CD14-positive monocyte (primary cell): Measurements from ENCODE around the gene TRIM41. TPM values are rescaled to one million over a fixed set of nuclear protein-coding genes. Genes with fewer than 3 reads are reported as not detected.

Experiments used
- DNase-seq, 3 donors: peaks; one replicate each; pipeline ENCODE4 v3.0.0-alpha.2; 2011 to 2022
- H2AFZ ChIP-seq: 2 replicates; pipeline ENCODE4 v1.6.0; 2012; ENCODE audit warnings: mild to moderate bottlenecking, low read depth, low read length, inconsistent platforms; ENCODE audit not compliant: insufficient read depth, poor library complexity, severe bottlenecking
- H3K27ac ChIP-seq, 2 donors: 1 replicate in 1 of 2; 2 replicates in 1 of 2; pipeline ENCODE4 v1.5.1; 2012 to 2013; ENCODE audit warnings: low read length in 2 of 2, control low read depth in 1 of 2, inconsistent platforms in 1 of 2, low read depth in 1 of 2, mild to moderate bottlenecking in 1 of 2
- H3K27me3 ChIP-seq, 2 donors: one replicate each; pipeline versions ENCODE4 v1.6.0 to v1.6.1; 2011 to 2013; ENCODE audit warnings: low read length in 2 of 2; ENCODE audit not compliant: control insufficient read depth in 2 of 2, insufficient read depth in 2 of 2
- H3K36me3 ChIP-seq, 2 donors: replicated peaks in 1 of 2; 1 replicate in 1 of 2; 2 replicates in 1 of 2; pipeline versions ENCODE4 v1.5.1 to v1.6.1; 2012 to 2013; ENCODE audit warnings: low read length in 2 of 2, control low read depth in 1 of 2, inconsistent platforms in 1 of 2, mild to moderate bottlenecking in 1 of 2; ENCODE audit not compliant: insufficient read depth in 2 of 2, control insufficient read depth in 1 of 2
- H3K4me1 ChIP-seq, 2 donors: 1 replicate in 1 of 2; 2 replicates in 1 of 2; pipeline versions ENCODE4 v1.5.1 to v1.6.1; 2012 to 2013; ENCODE audit warnings: low read length in 2 of 2, control low read depth in 1 of 2, inconsistent platforms in 1 of 2, mild to moderate bottlenecking in 1 of 2, moderate library complexity in 1 of 2; ENCODE audit not compliant: insufficient read depth in 2 of 2, control insufficient read depth in 1 of 2
- H3K4me2 ChIP-seq: replicated peaks from 2 replicates; pipeline ENCODE3; 2012; ENCODE audit warnings: low read length, moderate library complexity, mild to moderate bottlenecking; ENCODE audit not compliant: poor library complexity, severe bottlenecking; ENCODE audit errors: extremely low read depth
- H3K4me3 ChIP-seq, 3 experiments: fragments of 200-600 bp in 1 of 3; sonication (generic) in 1 of 3; replicated peaks in 1 of 3; 1 replicate in 2 of 3; 2 replicates in 1 of 3; pipeline ENCODE4 v1.5.1; 2011 to 2013; ENCODE audit warnings: low read length in 3 of 3, mild to moderate bottlenecking in 3 of 3, control low read depth in 2 of 3, low read depth in 2 of 3, inconsistent platforms in 1 of 3, moderate library complexity in 1 of 3
- H3K79me2 ChIP-seq: 2 replicates; pipeline ENCODE4 v1.6.0; 2012; ENCODE audit warnings: mild to moderate bottlenecking, control low read depth, inconsistent platforms, low read length, moderate library complexity; ENCODE audit not compliant: insufficient read depth
- H3K9ac ChIP-seq: 2 replicates; pipeline ENCODE4 v1.6.0; 2017; ENCODE audit warnings: low read length, mild to moderate bottlenecking; ENCODE audit not compliant: insufficient read depth, poor library complexity, severe bottlenecking
- H3K9me3 ChIP-seq, 2 donors: replicated peaks in 1 of 2; 1 replicate in 1 of 2; 2 replicates in 1 of 2; pipeline versions ENCODE4 v1.5.1 to v1.6.1; 2012 to 2013; ENCODE audit warnings: low read length in 2 of 2, control low read depth in 1 of 2; ENCODE audit not compliant: control insufficient read depth in 1 of 2, insufficient read depth in 1 of 2
- H4K20me1 ChIP-seq: 2 replicates; pipeline ENCODE4 v1.6.0; 2012; ENCODE audit warnings: mild to moderate bottlenecking, low read length, control low read depth, moderate library complexity; ENCODE audit not compliant: insufficient read depth
- H3K27ac Mint-ChIP-seq, 7 donors: one replicate each; pipeline ENCODE4 v1.8.0; 2020; ENCODE audit warnings: mild to moderate bottlenecking in 7 of 7, mixed read lengths in 7 of 7, moderate library complexity in 6 of 7, inconsistent platforms in 2 of 7
- H3K27me3 Mint-ChIP-seq, 3 donors: one replicate each; pipeline ENCODE4 v1.8.0; 2021 to 2022; ENCODE audit warnings: low read depth in 3 of 3, mild to moderate bottlenecking in 3 of 3, mixed read lengths in 3 of 3, moderate library complexity in 3 of 3, inconsistent platforms in 1 of 3
- H3K36me3 Mint-ChIP-seq, 2 donors: one replicate each; pipeline ENCODE4 v1.8.0; 2020; ENCODE audit warnings: mixed read lengths in 2 of 2, inconsistent platforms in 1 of 2, mild to moderate bottlenecking in 1 of 2
- H3K4me1 Mint-ChIP-seq: one replicate; pipeline ENCODE4 v1.8.0; 2020; ENCODE audit warnings: mild to moderate bottlenecking, mixed read lengths
- H3K4me3 Mint-ChIP-seq, 2 donors: one replicate each; pipeline ENCODE4 v1.8.0; 2020; ENCODE audit warnings: mild to moderate bottlenecking in 2 of 2, mixed read lengths in 2 of 2, moderate library complexity in 1 of 2
- H3K9me3 Mint-ChIP-seq, 7 donors: one replicate each; pipeline ENCODE4 v1.8.0; 2020 to 2022; ENCODE audit warnings: mixed read lengths in 7 of 7, mild to moderate bottlenecking in 6 of 7, moderate library complexity in 6 of 7, inconsistent platforms in 2 of 7
- CTCF ChIP-seq: fragments of 200-600 bp; IDR thresholded peaks from one replicate; pipeline ENCODE4 v1.8.0; 2022; ENCODE audit warnings: antibody characterized with exemption, mild to moderate bottlenecking
- WGBS: methylation state at CpG from one replicate; pipeline ENCODE4 v1.1.5; 2013; ENCODE audit warnings: missing lambda C conversion rate; ENCODE audit not compliant: insufficient coverage; 5-methylcytosine and 5-hydroxymethylcytosine counted together
- intact Hi-C, 2 donors: fragments of 100-400 bp; cut with micrococcal nuclease; formaldehyde crosslinking; loops; one replicate each; pipeline versions ENCODE4 v1.15.0 to v1.15.1; 2023
- polyA plus RNA-seq, 3 donors: library from polyadenylated mRNA; depleted of rRNA in 1 of 3; unstranded in 2 of 3; stranded (reverse) in 1 of 3; fragments of 300-500 nt in 2 of 3; fragments of >200 nt in 1 of 3; fragmentation: Illumina TruSeq in 2 of 3; gene quantifications; 1 replicate in 2 of 3; 2 replicates in 1 of 3; pipeline ENCODE4 v1.2.3, GENCODE V29; 2012 to 2021

Gene TRIM41
- polyA plus RNA-seq, 3 donors = 0.12 to 26.4 (median 0.24) TPM

GRCh38 chr5:181237729-181238385, 14.8 kb downstream of the TRIM41 start:
- Mint-ChIP-seq H3K27ac (peak overlapping the region in 5 of 7 donors; percentile 24 to 76 (median 43)), H3K9me3 (peaks cover 0 to 3% (median 0%) of the 10 kb centered on the region in 7 donors), H3K4me3 (no peak overlapping the region), H3K27me3 (peaks cover 0 to 2% (median 0%) of the 10 kb centered on the region in 3 donors), H3K4me1 (peaks cover 21% of the 10 kb centered on the region), H3K36me3 (peaks cover 84 to 93% of the 10 kb centered on the region in 2 donors)
- 100% methylated on average over 4 of the region's 5 CpGs for WGBS
- Histone ChIP-seq H2AFZ (no peak overlapping the region), H3K27ac (peak overlapping the region in 1 of 2 donors; percentile 12), H3K79me2 (peaks cover 47% of the 10 kb centered on the region), H3K27me3 (no peaks in the 10 kb centered on the region), H4K20me1 (peaks cover 84% of the 10 kb centered on the region), H3K9ac (no peak overlapping the region), H3K4me3 (no peak overlapping the region), H3K4me2 (no peak overlapping the region), H3K4me1 (peaks cover 16 to 19% of the 10 kb centered on the region in 2 donors), H3K9me3 (no peaks in the 10 kb centered on the region), H3K36me3 (peaks cover 80 to 91% of the 10 kb centered on the region in 2 donors)
- DNase-seq = no peak
- intact Hi-C loops = no loop called here
- TF ChIP-seq CTCF = no peak

GRCh38 chr5:181239062-181239663, 16.1 kb downstream of the TRIM41 start:
- Mint-ChIP-seq H3K27me3 (peaks cover 0 to 2% (median 0%) of the 10 kb centered on the region in 3 donors), H3K36me3 (peaks cover 75 to 81% of the 10 kb centered on the region in 2 donors), H3K4me3 (no peak overlapping the region), H3K27ac (peak overlapping the region in 5 of 7 donors; percentile 38 to 67 (median 64)), H3K4me1 (peaks cover 22% of the 10 kb centered on the region), H3K9me3 (peaks cover 0 to 3% (median 0%) of the 10 kb centered on the region in 7 donors)
- no peaks in the 10 kb centered on the region for H3K27me3 ChIP-seq
- H4K20me1 ChIP-seq = peaks cover 87% of the 10 kb centered on the region
- intact Hi-C loops = no loop called here
- H3K4me2 ChIP-seq = no peak overlapping the region
- no peak for TF ChIP-seq CTCF
- peaks cover 57% of the 10 kb centered on the region for H3K79me2 ChIP-seq
- no peaks in the 10 kb centered on the region for H3K9me3 ChIP-seq
- H2AFZ ChIP-seq = no peak overlapping the region
- no peak for DNase-seq
- H3K27ac ChIP-seq = no peak overlapping the region
- H3K4me1 ChIP-seq = peaks cover 17 to 22% of the 10 kb centered on the region in 2 donors
- H3K36me3 ChIP-seq = peaks cover 75 to 79% of the 10 kb centered on the region in 2 donors
- WGBS = 97% methylated on average over 9 of the region's 9 CpGs
- H3K4me3 ChIP-seq = no peak overlapping the region
- H3K9ac ChIP-seq = no peak overlapping the region
